ENCODE measurements around the gene MED26.

Gene MED26

GRCh38 chr19:16609511-16610200 is 18.3 kb downstream of the MED26 start:
- DNase-seq, result no peak

GRCh38 chr19:16608290-16608739 is 19.7 kb downstream of the MED26 start:
- DNase-seq, result no peak

- no peak for DNase-seq
Measured at GRCh38 chr19:16607819-16608218, 20.2 kb downstream of the MED26 start.

DNA sequence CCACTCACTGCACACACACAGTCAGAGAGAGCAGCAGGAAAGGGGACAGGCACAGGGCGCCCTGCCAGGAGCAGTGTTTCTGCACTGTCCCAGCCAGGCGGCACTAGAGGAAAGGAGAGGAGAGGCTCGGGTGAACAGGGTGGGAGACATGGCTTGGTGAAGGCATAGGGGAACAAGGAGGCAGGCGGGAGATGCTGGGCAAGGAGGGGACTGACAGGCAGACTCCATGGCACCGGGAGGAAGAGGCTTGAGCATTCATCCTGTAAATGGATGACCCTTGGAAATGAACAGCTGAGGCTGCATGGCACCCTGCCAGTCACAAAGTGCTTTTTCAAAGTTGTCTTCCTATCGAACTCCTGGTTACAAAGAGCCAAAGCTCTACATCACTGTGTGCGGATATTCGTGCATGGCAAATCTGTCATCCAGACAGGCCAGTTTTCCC is 22.4 kb downstream of the MED26 start:
- no peak for DNase-seq

GRCh38 chr19:16605115-16605514 is 22.9 kb downstream of the MED26 start:
- DNase-seq, result no peak

DNA sequence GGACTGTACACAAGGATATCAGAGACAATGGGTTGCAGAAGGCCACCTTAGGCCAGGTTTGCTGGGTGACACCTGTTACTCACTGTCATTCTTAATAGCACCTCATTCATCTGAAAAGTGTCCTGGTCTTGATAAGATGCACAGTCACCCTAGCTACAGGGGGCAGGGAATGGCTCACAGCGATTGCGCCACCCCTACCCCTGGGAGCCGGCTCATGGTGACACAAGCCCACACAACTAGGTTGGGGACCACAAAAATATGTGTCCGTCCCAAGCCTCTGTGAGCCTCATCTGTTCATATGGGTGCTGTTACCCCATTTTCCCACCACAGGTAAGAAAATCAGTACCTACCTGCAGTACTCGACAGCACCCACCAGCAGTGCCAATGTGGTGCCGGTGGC is 23.4 kb downstream of the MED26 start:
- DNase-seq, result no peak

GRCh38 chr19:16603090-16603489 is 24.9 kb downstream of the MED26 start:
- DNase-seq, result no peak

GRCh38 chr19:16601378-16602052 is 26.5 kb downstream of the MED26 start:
- DNase-seq, result no peak

- DNase-seq, result no peak
Measured at GRCh38 chr19:16600824-16601223, 27.2 kb downstream of the MED26 start.

DNA sequence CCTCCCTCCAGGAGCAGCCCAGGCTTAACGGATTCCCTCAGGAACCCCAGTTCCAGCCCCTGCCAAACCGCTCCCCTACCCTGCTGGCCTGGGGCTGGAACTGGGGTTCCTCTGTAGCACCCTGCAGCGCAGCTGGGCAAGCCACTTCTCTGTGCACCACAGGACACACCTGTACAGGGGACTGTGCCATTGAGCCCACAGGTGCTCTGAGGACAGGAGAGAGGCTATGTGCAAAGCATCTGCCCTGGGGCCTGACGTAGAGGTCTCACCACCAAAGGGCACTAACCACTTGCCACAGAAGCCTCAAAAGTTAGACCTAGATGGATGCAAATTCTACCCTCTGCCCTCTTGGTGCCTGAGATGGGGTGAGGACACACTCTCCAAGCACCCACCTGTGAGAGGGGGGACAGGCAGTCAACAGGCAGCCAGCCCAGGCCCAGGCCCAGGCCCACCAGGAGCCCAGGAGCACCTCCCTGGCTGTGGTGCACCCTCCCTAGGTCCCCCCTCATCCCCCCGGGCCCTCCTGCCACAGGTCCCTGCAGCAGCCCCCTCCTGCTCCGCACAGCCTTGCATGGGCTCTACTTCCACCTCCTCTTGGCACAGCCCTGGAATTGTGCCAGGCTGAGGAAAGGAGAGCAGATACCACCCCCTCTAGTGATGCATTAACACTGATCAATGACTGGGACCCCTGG is 28.2 kb downstream of the MED26 start:
- DNase-seq, result no peak

GRCh38 chr19:16598848-16599247 is 29.2 kb downstream of the MED26 start:
- DNase-seq, result no peak

DNA sequence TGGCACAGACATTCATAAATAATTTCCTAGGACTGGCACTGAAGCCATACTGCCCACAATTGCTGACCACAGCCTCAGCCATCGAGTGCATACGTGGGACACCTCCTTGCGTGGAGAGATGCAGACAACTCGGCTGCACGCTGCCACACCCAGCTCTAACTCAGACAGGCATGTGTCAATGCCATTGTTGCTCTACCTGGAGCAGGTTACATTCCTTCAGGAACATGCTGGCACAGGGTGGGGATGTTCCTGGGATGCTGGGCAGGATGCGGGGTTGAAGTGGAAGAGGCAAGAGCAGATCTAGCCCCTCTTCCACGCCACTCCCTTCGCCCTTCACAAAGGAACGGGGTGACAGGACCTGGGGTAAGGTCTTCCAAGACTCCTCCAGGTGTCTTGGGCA is 31.6 kb downstream of the MED26 start:
- DNase-seq, result no peak

GRCh38 chr19:16595097-16595496 is 32.9 kb downstream of the MED26 start:
- no peak for DNase-seq

GRCh38 chr19:16594681-16595091 is 33.3 kb downstream of the MED26 start:
- DNase-seq, result no peak

GRCh38 chr19:16594131-16594586 is 33.8 kb downstream of the MED26 start:
- DNase-seq, result peak in 1 of 2 experiments; percentile 19

DNA sequence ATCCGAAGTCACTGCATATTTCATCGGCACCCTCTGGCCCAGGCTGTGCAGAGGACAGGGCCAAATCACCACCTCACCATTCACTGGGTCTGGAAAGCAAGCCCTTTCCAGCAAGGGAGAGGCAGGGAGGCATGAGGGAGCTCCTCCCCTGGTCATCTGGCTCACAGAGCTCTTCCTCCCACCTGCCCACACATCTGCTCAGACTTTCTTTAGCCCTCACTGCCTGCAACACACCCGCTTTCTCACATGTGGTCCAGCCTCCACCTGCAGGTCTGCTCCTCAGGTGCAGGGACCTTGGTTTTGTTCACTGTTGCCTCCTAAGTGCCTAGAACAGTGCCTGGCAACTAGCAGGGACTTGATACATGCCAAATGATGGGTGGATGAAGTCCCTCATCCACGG is 34.8 kb downstream of the MED26 start:
- DNase-seq, result no peak

DNA sequence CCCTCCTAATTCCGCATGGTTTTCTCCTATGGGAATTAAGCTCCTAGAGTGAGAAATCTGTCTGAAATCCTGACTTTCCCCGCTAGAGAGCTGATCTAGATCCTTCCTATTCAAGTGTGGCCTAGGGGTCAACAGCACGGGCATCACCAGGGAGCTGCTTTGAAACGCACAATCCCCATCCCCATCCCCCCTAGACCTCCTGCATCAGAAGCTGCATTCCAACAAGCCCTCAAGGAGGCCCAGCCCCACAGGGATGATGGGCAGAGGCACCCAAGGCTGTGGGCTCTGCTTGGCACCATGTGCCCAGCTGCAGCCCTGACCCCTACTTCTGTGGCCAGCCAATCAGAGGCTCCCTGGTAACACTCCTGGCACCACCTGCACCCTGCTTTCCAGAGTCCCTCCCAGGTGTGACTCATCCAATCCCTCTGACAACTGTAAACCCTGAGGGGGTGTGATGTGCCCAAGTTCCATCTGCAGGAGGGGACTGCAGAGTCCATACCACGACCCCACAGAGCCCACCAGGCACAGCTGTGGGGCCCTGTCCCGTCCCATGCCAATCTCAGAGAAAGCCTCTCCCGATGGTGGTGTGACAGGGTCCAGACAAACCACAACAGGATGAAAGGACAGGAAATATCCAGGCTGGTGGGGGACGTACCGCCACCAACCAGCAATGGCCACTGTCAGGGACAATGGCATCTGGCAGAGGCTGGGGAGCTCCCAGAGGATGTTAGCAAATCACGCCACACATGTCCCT is 36.0 kb downstream of the MED26 start:
- DNase-seq, result no peak

GRCh38 chr19:16590876-16591802 is 36.9 kb downstream of the MED26 start:
- no peak for DNase-seq

DNA sequence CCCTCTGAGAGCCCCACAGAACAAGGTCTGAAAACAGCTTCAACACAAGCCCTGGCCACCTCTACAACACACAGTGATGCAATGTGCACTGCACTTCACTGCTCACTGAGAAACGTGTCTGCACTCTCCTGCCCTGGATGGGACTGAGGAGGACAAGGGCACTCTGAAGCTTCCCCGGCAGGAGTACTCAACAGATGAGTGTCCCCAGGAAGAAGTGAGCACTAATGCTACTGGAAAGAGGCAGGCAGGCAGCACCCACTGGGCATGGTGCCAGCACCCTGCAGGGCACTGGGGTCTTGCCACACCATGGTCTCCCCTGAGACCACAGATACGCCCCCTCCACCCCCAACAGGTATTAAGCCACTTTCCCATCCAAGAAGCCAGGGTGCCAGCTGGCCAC is 38.1 kb downstream of the MED26 start:
- DNase-seq, result no peak

DNA sequence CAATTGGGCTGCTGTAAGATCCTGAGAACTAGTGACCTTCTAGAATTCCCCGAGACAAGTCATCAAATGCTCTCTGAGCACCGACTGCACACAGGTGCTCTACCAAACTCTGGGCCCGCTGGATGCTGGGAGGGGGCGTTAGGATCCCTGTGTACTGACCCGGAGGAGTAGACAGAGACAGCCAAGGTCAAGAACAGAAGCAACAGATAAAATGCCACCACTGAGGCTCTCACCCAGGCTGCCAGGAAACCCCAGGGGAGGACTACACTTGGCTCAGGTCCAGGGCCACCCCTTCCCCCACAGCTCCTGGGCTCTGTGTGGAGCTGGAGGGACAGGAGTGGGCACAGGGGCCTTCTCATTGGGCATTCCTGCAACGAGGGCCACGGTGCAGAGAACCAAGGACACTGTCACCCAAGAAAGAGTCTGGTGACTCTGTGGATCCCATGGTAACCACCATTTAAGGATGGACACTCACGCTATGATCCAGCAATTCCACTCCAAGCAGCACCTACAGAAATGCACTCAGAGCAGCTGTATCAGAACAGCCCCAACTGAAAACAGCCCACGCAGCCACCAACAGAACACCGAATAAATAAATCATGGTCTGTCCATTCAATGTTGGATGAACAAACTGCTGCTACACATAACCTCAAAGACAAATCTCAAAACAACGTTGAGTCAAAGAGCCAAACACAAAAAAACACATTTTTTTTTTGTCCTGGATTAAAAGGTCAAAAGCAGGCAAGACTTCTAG is 39.0 kb downstream of the MED26 start:
- no peak for DNase-seq

Measured in stimulated activated CD4-positive, alpha-beta T cell treated with anti-CD3 and anti-CD28 coated beads, Interleukin-4, amount 100 ng/mL, for 4 hours (primary cell).